ENCODE data around the gene ARID1B. TPM values are rescaled to one million over a fixed set of nuclear protein-coding genes. Genes with fewer than 3 reads are reported as not detected.
"Not testable (repeated sequence)": the region's sequence is repeated elsewhere in the genome, so short reads cannot be mapped to it uniquely, and the experiment has no call there.

ARID1B gene
- polyA plus RNA-seq, 1 donor = 66.0 TPM

DNA sequence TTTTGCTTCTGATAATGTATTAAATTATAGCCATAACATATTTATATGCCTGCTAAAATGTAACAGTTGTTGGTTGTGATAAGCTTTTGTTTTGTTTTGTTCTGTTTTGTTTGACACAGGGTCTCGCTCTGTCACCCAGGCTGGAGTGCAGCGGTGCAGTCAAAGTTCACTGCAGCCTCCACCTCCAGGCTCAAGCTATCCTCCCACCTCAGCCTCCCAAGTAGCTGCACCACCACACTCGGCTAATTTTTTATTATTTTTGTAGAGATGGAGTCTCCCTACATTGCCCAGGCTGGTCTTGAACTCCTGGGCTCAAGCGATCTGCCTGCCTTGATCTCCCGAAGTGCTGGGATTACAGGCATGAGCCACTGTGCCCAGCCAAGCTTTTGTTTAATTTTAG lies 157.8 kb downstream of the ARID1B start:
- no peak for DNase-seq (ENCODE audit: low read depth)

DNA sequence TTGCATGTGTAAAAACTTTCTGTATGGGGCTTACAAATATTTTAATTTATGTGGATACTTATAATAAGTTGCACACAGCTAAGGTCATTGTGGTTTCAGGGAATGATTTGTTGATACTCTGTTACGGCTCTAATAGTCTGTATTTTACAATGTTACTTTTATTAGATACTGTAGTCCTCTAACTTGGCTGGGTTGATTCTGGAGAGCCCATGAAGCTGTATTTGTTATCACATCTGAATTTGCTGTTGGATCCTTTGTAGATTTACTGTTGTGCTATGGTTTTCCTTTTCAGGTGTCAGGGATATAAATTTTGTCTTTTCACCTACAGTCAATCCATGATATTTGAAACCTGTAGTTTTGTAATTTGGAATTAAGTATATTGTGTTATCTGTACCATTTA lies 161.0 kb downstream of the ARID1B start:
- no peak for DNase-seq (ENCODE audit: low read depth)

GRCh38 chr6:156940221-156940620 lies 163.0 kb downstream of the ARID1B start:
- DNase-seq (ENCODE audit: low read depth) = no peak

DNA sequence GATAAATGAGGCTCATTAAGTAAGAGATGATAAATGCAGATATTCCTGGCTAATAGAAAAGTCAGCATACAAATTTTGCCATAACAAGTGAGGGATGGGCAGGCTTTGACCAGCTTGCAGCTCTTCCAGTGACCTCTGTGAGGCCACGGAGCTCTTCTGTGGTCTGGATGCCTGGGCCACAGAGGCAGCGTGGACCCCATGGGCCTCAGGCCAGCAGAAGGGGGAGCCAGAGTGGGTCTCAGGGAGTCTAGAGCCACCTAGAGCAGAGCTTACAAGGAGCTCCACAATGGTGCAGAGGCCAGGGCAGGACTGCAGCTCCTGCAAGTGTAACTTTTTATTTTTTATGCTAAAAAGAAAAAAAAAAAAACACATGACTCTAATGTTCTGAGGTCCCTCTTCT lies 165.1 kb downstream of the ARID1B start:
- no peak for DNase-seq (ENCODE audit: low read depth)

- no peak for DNase-seq (ENCODE audit: low read depth)
These were observed 166.0 kb downstream of the ARID1B start for GRCh38 chr6:156943166-156943565.

- DNase-seq (ENCODE audit: low read depth) = no peak
These were observed 166.6 kb downstream of the ARID1B start for GRCh38 chr6:156943816-156944215.

DNA sequence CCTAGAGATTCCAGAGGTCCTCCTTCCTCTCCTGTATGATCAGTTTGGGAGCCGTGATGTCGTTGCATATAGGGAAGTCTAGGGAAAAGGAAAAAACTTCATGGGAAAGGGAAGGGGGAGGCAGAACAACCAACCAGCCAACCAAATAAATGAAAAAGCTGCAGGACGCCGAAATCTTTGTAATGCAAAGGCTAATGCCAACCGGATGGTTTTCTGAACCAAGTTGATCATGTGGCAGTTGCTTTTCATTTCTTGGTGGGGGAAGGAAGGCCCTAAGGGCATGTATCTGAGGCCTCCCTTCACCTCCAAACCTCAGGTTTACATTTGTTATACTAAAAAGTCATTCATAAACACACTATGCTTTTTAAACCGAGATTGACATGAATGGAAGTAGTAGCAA lies 167.2 kb downstream of the ARID1B start:
- no peak for DNase-seq (ENCODE audit: low read depth)

- not testable (repeated sequence) for DNase-seq (ENCODE audit: low read depth)
These were observed 168.6 kb downstream of the ARID1B start for GRCh38 chr6:156945789-156946172.

- DNase-seq (ENCODE audit: low read depth) = no peak
These were observed 169.3 kb downstream of the ARID1B start for GRCh38 chr6:156946370-156946936.

DNA sequence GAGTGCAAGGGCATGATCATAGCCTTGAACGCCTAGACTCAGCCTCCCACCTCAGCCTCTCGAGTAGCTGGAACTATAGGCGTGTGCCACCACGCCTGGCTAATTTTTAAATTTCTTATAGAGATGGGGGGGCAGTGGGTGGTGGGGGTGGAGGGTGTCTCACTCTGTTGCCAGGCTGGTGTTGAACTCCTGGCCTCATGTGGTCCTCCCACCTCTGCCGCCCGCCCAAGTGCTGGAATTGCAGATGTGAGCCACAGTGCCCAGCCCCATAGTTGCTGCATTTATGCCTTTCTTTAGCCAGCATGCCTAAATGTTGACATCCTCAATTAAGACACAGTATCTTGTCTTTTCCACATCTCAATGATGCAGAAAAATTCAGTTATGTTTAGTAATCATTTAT lies 171.1 kb downstream of the ARID1B start:
- DNase-seq (ENCODE audit: low read depth) = no peak

DNA sequence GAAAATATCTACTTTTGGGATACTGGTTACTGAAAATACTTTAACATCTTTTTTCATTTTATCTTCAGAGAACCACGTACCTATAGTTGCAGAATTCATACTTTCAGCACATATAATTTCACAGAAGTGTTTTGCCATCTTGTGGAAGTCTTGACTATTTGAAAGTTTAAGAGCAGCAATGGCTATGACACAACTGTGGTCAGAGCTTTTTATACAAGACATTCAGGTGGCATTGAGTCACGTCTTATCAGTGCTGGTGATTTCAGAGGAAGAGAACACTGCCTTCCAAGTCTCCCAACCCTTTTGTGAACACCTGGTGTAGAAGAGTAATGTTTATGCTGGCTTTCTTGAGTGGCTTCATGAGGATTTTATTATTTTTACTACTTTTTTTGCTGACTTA lies 171.6 kb downstream of the ARID1B start:
- DNase-seq (ENCODE audit: low read depth) = no peak

DNA sequence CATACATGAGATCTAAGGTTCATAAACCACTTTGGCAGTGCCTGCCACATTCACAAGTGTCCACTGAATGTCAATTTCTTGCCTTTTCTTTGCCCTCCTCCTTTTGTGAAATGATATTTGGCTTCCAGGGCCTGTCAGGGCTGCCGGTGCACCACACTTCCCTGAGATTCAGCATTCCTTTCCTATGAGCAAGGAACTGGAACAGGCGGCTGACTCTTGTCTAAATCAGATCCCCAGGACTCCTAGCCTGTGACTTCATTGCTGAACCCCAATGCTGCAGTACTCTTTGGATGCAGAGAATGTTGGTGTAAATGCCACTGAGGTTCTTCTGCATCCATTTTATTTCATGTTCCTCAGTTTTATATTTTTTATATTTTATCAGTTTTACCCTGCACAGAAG lies 172.2 kb downstream of the ARID1B start:
- DNase-seq (ENCODE audit: low read depth) = no peak

- no peak for DNase-seq (ENCODE audit: low read depth)
These were observed 172.9 kb downstream of the ARID1B start for GRCh38 chr6:156950084-156950483.

DNA sequence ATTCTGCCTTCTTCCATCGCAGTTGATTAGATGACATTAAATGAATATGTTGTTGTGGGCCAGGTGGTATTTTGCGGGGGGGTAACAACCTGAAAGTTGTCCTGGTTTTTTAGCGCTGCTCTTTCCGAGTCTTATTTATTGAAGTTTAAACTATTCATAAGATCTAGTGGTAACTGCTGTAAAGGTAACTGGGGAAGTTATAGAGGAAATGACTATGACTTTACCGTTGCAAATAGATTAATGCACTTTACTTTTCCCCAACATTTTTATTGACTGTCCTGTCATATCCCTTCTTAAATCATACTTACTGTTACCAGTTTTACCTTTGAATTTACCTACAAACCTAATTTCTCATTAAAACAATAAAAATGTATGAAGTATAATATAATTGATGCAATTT lies 173.4 kb downstream of the ARID1B start:
- DNase-seq (ENCODE audit: low read depth) = no peak

GRCh38 chr6:156952401-156952800 lies 175.2 kb downstream of the ARID1B start:
- no peak for DNase-seq (ENCODE audit: low read depth)

DNA sequence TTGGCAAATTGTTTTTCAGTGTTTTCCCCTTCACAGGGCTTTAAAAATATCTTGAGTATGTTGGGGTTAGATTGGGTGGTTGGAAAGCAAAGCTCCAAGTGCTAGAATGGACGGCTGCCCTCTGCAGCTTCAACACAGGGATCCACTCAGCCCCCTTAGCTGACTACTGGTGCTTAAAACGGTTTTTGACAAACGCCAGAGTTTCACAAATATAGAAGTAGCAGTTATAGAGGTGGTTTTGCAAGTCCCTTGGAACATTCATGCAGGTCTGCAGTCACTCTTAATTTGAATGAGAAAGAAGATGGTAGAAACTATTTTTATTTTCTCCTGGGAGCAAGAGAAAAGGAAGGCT lies 175.9 kb downstream of the ARID1B start:
- DNase-seq (ENCODE audit: low read depth) = no peak

GRCh38 chr6:156953479-156954146 lies 176.4 kb downstream of the ARID1B start:
- peak; percentile 51 for DNase-seq (ENCODE audit: low read depth)

- no peak for DNase-seq (ENCODE audit: low read depth)
These were observed 177.0 kb downstream of the ARID1B start for GRCh38 chr6:156954191-156954590.

GRCh38 chr6:156954816-156955215 lies 177.6 kb downstream of the ARID1B start:
- DNase-seq (ENCODE audit: low read depth) = no peak

DNA sequence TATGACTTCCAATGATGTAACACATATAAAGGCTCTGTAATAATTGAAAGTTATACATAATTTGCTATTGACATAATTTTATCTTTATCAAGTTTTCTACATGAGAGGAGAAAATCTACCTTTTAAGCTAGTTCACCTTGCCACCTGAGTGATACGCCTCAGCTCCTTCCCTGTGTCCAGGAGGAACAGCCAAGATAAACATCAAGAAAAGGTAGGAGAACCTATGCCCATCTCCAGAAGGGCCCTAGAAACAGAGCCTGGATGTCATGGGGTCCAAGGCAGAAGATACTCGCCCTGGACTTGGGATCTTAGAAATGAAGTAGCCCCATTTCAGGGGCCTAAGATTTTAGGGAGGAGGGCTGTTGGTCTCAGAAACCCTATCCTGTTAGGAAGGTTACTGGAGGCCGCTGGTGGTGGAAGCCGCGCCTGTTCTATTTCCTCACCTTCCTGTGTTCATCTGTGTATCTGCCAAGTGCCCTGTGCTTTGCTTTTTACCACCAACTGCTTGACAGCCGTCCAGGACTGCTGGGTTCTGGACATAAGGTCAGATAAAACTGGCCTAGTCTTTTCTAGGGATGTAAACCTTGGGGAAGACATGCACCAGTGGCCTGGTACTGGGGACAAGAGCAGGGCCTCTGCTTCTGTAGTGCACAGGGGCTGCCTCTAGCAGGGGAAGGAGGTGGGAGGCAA lies 178.5 kb downstream of the ARID1B start:
- no peak for DNase-seq (ENCODE audit: low read depth)

GRCh38 chr6:156956286-156956685 lies 179.1 kb downstream of the ARID1B start:
- no peak for DNase-seq (ENCODE audit: low read depth)

DNA sequence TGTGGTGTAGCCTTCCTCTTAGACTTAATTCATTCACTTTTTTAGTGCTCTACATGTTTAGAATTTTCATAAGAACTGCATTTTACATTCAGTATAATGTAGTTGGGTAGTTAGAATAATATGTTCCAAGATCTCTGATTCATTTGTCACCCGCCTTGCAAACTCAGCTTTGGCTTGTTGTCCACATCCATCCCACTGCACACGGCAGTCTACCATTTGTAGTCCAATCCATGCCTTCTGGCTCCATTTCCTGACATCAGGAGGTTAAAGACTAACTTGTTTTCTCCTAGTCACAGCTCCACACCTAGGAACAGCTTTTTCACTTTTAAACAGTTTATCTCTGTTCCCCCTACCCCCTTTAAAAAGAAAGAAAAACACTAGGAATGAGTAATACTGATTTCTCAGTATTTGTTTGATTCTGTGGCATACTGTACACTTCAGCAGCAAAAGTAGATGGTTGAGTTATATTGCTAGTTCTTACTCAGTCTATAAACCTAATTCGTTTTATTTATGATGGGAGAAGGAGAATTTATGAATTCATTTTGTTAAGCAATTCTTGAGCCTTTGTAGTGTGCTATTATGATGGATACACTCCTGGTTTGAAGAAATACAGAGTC lies 180.9 kb downstream of the ARID1B start:
- no peak for DNase-seq (ENCODE audit: low read depth)

DNA sequence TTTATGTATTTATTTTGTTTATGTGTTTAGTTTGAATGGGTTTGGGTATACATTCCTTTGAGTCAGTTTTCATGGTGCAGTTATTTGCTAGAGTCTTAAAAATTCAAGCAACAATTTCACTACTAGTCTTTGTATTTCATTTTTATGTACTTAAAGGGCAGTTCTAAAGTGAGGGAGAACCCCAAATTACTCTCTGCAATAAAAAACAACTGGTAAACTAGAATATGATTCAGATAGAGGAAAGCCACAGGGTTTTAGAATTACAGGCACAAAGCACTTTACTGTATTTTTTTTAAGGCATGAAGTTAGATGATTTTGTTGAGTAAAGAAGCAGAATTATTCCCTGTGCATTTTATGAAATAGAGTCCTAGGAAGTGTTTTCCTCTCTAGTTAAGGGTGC lies 183.3 kb downstream of the ARID1B start:
- no peak for DNase-seq (ENCODE audit: low read depth)

Measured in forelimb muscle (tissue), 1 donor.